Activated CD4-positive, alpha-beta T cell treated with anti-CD3 and anti-CD28 coated beads, Interleukin-2, amount 10 ng/mL, durations not matched to agents 7 days and 5 days (primary cell): Measurements from ENCODE around the gene SAMD8. TPM values are rescaled to one million over a fixed set of nuclear protein-coding genes. Genes with fewer than 3 reads are reported as not detected.

ENCODE experiments used
- CTCF ChIA-PET: fragments of 350-600 bp; sonication (Branson Sonifier 250); formaldehyde crosslinking; loops from one replicate; lab custom pipeline; 2021; ENCODE audit warnings: antibody characterized with exemption; lab: Charles Lee
- POLR2A ChIA-PET: fragments of 350-600 bp; sonication (Branson Sonifier 250); formaldehyde crosslinking; loops from one replicate; lab custom pipeline; 2021; ENCODE audit warnings: antibody characterized with exemption; lab: Charles Lee
- DNase-seq: peaks from one replicate; pipeline ENCODE4 v3.0.0-alpha.2; 2020
- H3K27ac Mint-ChIP-seq: one replicate; pipeline ENCODE4 v1.8.0; 2021; ENCODE audit warnings: mild to moderate bottlenecking, moderate library complexity, mixed read lengths
- H3K27me3 Mint-ChIP-seq: one replicate; pipeline ENCODE4 v1.8.0; 2021; ENCODE audit warnings: mixed read lengths
- H3K36me3 Mint-ChIP-seq: one replicate; pipeline ENCODE4 v1.8.0; 2021; ENCODE audit warnings: low read depth, mixed read lengths
- H3K4me1 Mint-ChIP-seq: one replicate; pipeline ENCODE4 v1.8.0; 2021; ENCODE audit warnings: mixed read lengths
- H3K4me3 Mint-ChIP-seq: one replicate; pipeline ENCODE4 v1.8.0; 2021; ENCODE audit warnings: mild to moderate bottlenecking, moderate library complexity, mixed read lengths
- H3K9me3 Mint-ChIP-seq: one replicate; pipeline ENCODE4 v1.8.0; 2021; ENCODE audit warnings: mixed read lengths
- total RNA-seq, 2 experiments: library from RNA; stranded (reverse); gene quantifications; one replicate each; pipeline ENCODE4 v1.2.3, GENCODE V29; 2021

Gene SAMD8
- total RNA-seq, 2 experiments from 2014 or later, result 12.9 to 13.3 TPM

DNA sequence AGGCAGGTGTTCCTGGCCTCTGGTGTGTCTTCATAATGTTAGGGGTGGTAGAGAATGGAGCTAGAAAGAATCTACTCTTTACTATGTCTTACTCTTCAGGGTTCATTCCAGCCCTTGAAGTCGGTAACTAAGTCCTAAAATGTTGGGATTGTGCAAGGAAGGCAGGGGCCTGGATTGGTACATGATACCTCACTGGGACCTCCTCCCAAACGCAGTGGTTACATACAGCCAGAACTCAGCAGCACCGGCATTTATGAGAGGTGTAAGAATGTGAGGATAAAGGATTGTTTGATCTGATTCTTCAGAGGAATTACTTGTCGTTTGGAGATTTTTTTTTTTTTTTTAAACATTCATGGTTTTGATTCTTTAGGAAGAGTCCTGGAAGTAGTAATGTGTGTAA is 117.4 kb downstream of the SAMD8 start:
- no peaks in the 10 kb centered on the region for H3K27me3 Mint-ChIP-seq
- peaks cover 55% of the 10 kb centered on the region for H3K4me1 Mint-ChIP-seq
- peak overlapping the region; percentile 72 for H3K27ac Mint-ChIP-seq
- POLR2A ChIA-PET, result no interaction called here
- H3K36me3 Mint-ChIP-seq, result peaks cover 66% of the 10 kb centered on the region
- H3K9me3 Mint-ChIP-seq, result no peaks in the 10 kb centered on the region
- H3K4me3 Mint-ChIP-seq, result no peak overlapping the region
- DNase-seq, result no peak
- CTCF ChIA-PET, result interaction anchor here (1.1 to 5.4 kb wide), 3 partner anchors 14 to 41 kb away, joined by 3 to 40 read pairs (median 10); partner anchors contain the start of gene VDAC2

DNA sequence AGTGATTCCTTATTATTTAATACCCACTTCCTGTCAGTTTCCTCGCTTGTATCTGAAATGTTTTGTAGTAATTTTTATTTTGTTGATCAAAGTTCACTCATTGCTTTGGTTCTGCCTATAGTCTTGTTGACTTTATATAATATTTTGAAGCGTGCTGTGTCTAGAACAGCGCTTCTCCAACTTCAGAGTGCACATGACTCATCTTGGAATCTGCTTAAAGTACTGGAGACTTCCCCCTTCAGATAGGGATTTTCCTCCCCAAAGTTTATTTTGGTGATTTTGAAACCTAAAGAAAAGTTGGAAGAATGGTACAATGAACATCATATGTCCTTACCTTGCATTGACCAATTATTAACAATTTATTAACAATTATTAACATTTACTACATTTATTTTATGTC is 118.5 kb downstream of the SAMD8 start:
- DNase-seq, result no peak
- Mint-ChIP-seq H3K4me3 (no peak overlapping the region), H3K27me3 (no peaks in the 10 kb centered on the region), H3K9me3 (no peaks in the 10 kb centered on the region), H3K4me1 (peaks cover 46% of the 10 kb centered on the region), H3K36me3 (peaks cover 55% of the 10 kb centered on the region), H3K27ac (no peak overlapping the region)
- CTCF ChIA-PET, result interaction anchor here (0.5 to 5.4 kb wide), 14 partner anchors 9 to 124 kb away, joined by 3 to 40 read pairs (median 3); partner anchors contain the start of gene VDAC2
- POLR2A ChIA-PET, result interaction anchor here (1.0 to 1.3 kb wide), 2 partner anchors 19 to 42 kb away, joined by 4 to 5 read pairs; partner anchors contain the start of gene VDAC2

DNA sequence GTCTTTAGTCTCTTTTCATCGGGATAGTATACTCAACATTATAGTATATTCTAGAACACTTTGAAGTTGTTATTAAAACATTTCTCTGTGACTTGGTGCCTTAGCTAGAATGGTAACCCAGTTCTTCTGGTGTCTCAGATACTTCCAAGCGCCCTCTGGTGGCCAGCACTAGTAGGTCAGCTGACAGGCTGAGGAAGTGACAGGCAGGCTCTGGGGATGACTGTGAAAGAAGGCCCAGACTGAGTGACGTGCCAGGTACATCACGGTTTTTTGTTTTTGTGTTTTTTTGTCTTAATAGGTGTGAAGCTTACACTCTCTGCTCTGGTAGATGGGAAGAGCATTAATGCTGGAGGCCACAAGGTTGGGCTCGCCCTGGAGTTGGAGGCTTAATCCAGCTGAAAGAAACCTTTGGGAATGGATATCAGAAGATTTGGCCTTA is 119.2 kb downstream of the SAMD8 start:
- H3K27ac Mint-ChIP-seq, result peak overlapping the region; percentile 93
- H3K4me3 Mint-ChIP-seq, result no peak overlapping the region
- no peaks in the 10 kb centered on the region for H3K9me3 Mint-ChIP-seq
- CTCF ChIA-PET, result interaction anchor here (0.5 to 5.5 kb wide), 16 partner anchors 7 to 168 kb away, joined by 3 to 52 read pairs (median 3); partner anchors contain the start of gene VDAC2
- peaks cover 40% of the 10 kb centered on the region for H3K4me1 Mint-ChIP-seq
- POLR2A ChIA-PET, result interaction anchor here (0.6 to 1.3 kb wide), 3 partner anchors 19 to 64 kb away, joined by 4 to 5 read pairs (median 5); partner anchors contain the start of gene VDAC2
- H3K36me3 Mint-ChIP-seq, result peaks cover 50% of the 10 kb centered on the region
- no peaks in the 10 kb centered on the region for H3K27me3 Mint-ChIP-seq
- DNase-seq, result peak; percentile 97

Other genes with a start within 250 kb of the SAMD8 start
- 100 to 1,000 TPM in 1 of 2 experiments, 10 to 100 TPM in 1; 98.6 to 122 TPM for gene VDAC2, start 99.1 kb downstream of the SAMD8 start, total RNA-seq
- 10 to 100 TPM; 27.3 to 44.7 TPM for gene COMTD1, start 124.3 kb downstream of the SAMD8 start, total RNA-seq